T-cell (primary cell): ENCODE measurements around the gene TRAPPC3. TPM values are rescaled to one million over a fixed set of nuclear protein-coding genes. Genes with fewer than 3 reads are reported as not detected.

Source experiments
- ATAC-seq, 4 experiments: fragments of 200-7000 bp in 3 of 4; fragments of 150-1000 bp in 1 of 4; cut with Tn5 transposase; replicated peaks in 1 of 4; 1 replicate in 3 of 4; 2 replicates in 1 of 4; pipeline ENCODE4 v1.10.0; 2021; ENCODE audit warnings: moderate library complexity in 3 of 4, mild to moderate bottlenecking in 2 of 4, moderate number of reproducible peaks in 1 of 4
- CTCF ChIA-PET, 2 donors: fragments of 300-600 bp; sonication (Branson Sonifier 250); formaldehyde crosslinking; loops; one replicate each; lab custom pipeline; 2022; ENCODE audit warnings: antibody characterized with exemption in 2 of 2; lab: Charles Lee
- POLR2A ChIA-PET, 2 donors: fragments of 300-600 bp; sonication (Branson Sonifier 250); formaldehyde crosslinking; loops; one replicate each; lab custom pipeline; 2022; ENCODE audit warnings: antibody characterized with exemption in 2 of 2; lab: Charles Lee
- DNase-seq, 35 experiments: peaks; one replicate each; pipeline versions ENCODE4 v3.0.0 to v3.0.0-alpha.2; 2013 to 2023
- H3K27ac ChIP-seq: one replicate; pipeline ENCODE4 v1.5.1; 2013; ENCODE audit warnings: low read length
- H3K27me3 ChIP-seq, 2 experiments: replicated peaks in 1 of 2; 1 replicate in 1 of 2; 2 replicates in 1 of 2; pipeline versions ENCODE4 v1.6.1 to v1.7.0; 2013; ENCODE audit warnings: low read length in 1 of 2, mixed read lengths in 1 of 2; ENCODE audit not compliant: control insufficient read depth in 2 of 2, insufficient read depth in 2 of 2; ENCODE audit errors: extremely low read depth in 1 of 2
- H3K36me3 ChIP-seq, 2 donors: 1 replicate in 1 of 2; 2 replicates in 1 of 2; pipeline versions ENCODE4 v1.6.1 to v1.7.0; 2013; ENCODE audit warnings: low read length in 1 of 2; ENCODE audit not compliant: control insufficient read depth in 2 of 2, insufficient read depth in 1 of 2; ENCODE audit errors: extremely low read depth in 1 of 2
- H3K4me1 ChIP-seq, 2 experiments: 1 replicate in 1 of 2; 2 replicates in 1 of 2; pipeline versions ENCODE4 v1.6.1 to v1.7.0; 2013; ENCODE audit warnings: low read length in 2 of 2, mixed read lengths in 1 of 2; ENCODE audit not compliant: insufficient read depth in 2 of 2, control insufficient read depth in 1 of 2; ENCODE audit errors: extremely low read depth in 1 of 2
- H3K4me3 ChIP-seq, 2 donors: 1 replicate in 1 of 2; 2 replicates in 1 of 2; pipeline versions ENCODE4 v1.5.1 to v1.7.0; 2013; ENCODE audit warnings: mild to moderate bottlenecking in 2 of 2, low read length in 1 of 2, moderate library complexity in 1 of 2; ENCODE audit not compliant: control insufficient read depth in 1 of 2; ENCODE audit errors: extremely low read depth in 1 of 2
- H3K9me3 ChIP-seq: 2 replicates; pipeline ENCODE4 v1.7.0; 2013
- H3K27ac Mint-ChIP-seq, 2 donors: one replicate each; pipeline ENCODE4 v1.8.0; 2020 to 2021; ENCODE audit warnings: mild to moderate bottlenecking in 2 of 2, mixed read lengths in 2 of 2
- H3K27me3 Mint-ChIP-seq, 2 donors: one replicate each; pipeline ENCODE4 v1.8.0; 2021 to 2022; ENCODE audit warnings: mixed read lengths in 2 of 2
- H3K36me3 Mint-ChIP-seq: one replicate; pipeline ENCODE4 v1.8.0; 2021; ENCODE audit warnings: mixed read lengths
- H3K4me1 Mint-ChIP-seq, 3 donors: one replicate each; pipeline ENCODE4 v1.8.0; 2020 to 2022; ENCODE audit warnings: mixed read lengths in 3 of 3, mild to moderate bottlenecking in 1 of 3
- H3K4me3 Mint-ChIP-seq, 3 donors: one replicate each; pipeline ENCODE4 v1.8.0; 2020 to 2022; ENCODE audit warnings: mild to moderate bottlenecking in 3 of 3, mixed read lengths in 3 of 3, moderate library complexity in 3 of 3
- H3K9me3 Mint-ChIP-seq, 3 donors: one replicate each; pipeline ENCODE4 v1.8.0; 2020 to 2022; ENCODE audit warnings: mixed read lengths in 3 of 3
- WGBS: methylation state at CpG from one replicate; pipeline ENCODE4 v1.1.5; 2013; ENCODE audit warnings: missing lambda C conversion rate; ENCODE audit not compliant: insufficient coverage; 5-methylcytosine and 5-hydroxymethylcytosine counted together
- total RNA-seq, 35 experiments: library from RNA in 6 of 35; stranded (reverse) in 6 of 35; fragments of 120-200 nt in 1 of 35; gene quantifications; one replicate each; pipeline versions ENCODE4 v1.2.1 to v1.2.4 and lab custom pipeline; 2013 to 2026

Gene TRAPPC3
- total RNA-seq, 5 donors from 2014 or later (not counting 1 experiment from before 2014, with no cell fraction given), result 42.3 to 48.2 (median 44.6) TPM

GRCh38 chr1:36114371-36114770, 34.9 kb downstream of the TRAPPC3 start:
- ATAC-seq (no peak), DNase-seq (no peak)
- Histone ChIP-seq H3K27me3 (peaks cover 0 to 20% of the 10 kb centered on the region in 2 experiments), H3K4me1 (peaks cover 2 to 11% of the 10 kb centered on the region in 2 experiments), H3K4me3 (no peak overlapping the region), H3K9me3 (no peaks in the 10 kb centered on the region), H3K27ac (no peak overlapping the region), H3K36me3 (no peaks in the 10 kb centered on the region)
- no peak overlapping the region for H3K27ac Mint-ChIP-seq
- H3K9me3 Mint-ChIP-seq, result no peaks in the 10 kb centered on the region
- 69% methylated on average over 3 of the region's 5 CpGs for WGBS
- peaks cover 0 to 8% of the 10 kb centered on the region in 2 donors for H3K27me3 Mint-ChIP-seq
- POLR2A ChIA-PET, result no interaction called here
- H3K4me3 Mint-ChIP-seq, result no peak overlapping the region
- H3K4me1 Mint-ChIP-seq, result peaks cover 10 to 17% (median 12%) of the 10 kb centered on the region in 3 donors
- H3K36me3 Mint-ChIP-seq, result no peaks in the 10 kb centered on the region
- CTCF ChIA-PET, result no interaction called here

DNA sequence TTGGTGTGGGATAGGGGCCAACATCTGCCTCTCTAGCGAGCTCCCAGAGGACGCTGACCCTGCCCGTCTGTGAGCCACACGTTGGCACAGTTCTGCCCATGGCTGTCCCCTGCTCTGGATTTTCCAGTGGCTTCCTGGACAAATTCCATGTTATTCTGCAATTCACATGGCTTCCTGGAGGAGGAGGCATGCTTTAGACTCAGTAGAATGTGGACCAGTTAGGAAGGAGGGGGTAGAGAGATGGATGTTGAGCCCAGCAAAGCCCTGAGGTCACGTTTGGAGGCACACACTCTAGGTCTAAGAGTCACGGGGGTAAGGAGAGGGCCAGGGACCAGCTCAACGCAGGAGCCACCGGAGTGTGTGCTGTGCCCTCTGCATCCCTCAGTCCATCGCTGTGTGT, 36.5 kb downstream of the TRAPPC3 start:
- no peak overlapping the region for H3K4me3 ChIP-seq
- DNase-seq (no peak), ATAC-seq (no peak)
- H3K36me3 ChIP-seq, result no peaks in the 10 kb centered on the region
- peaks cover 0 to 11% of the 10 kb centered on the region in 2 experiments for H3K27me3 ChIP-seq
- POLR2A ChIA-PET, result no interaction called here
- WGBS, result 93% methylated on average over 9 of the region's 9 CpGs
- CTCF ChIA-PET, result interaction anchor here in 1 of 2 donors (0.6 kb wide), 1 partner anchor 1621 kb away, joined by 3 read pairs; no protein-coding TSS in a partner anchor
- Mint-ChIP-seq H3K27me3 (peaks cover 0 to 8% of the 10 kb centered on the region in 2 donors), H3K9me3 (no peaks in the 10 kb centered on the region), H3K27ac (no peak overlapping the region), H3K4me3 (no peak overlapping the region), H3K4me1 (peaks cover 25 to 31% (median 26%) of the 10 kb centered on the region in 3 donors), H3K36me3 (no peaks in the 10 kb centered on the region)
- no peaks in the 10 kb centered on the region for H3K9me3 ChIP-seq
- peaks cover 8 to 27% of the 10 kb centered on the region in 2 experiments for H3K4me1 ChIP-seq
- H3K27ac ChIP-seq, result no peak overlapping the region

- Mint-ChIP-seq H3K9me3 (no peaks in the 10 kb centered on the region), H3K4me3 (no peak overlapping the region), H3K4me1 (peaks cover 26 to 34% (median 27%) of the 10 kb centered on the region in 3 donors), H3K27me3 (peaks cover 0 to 4% of the 10 kb centered on the region in 2 donors), H3K36me3 (no peaks in the 10 kb centered on the region), H3K27ac (peak overlapping the region; percentile 6 to 46)
- ATAC-seq, result no peak
- peaks cover 0 to 3% of the 10 kb centered on the region in 2 experiments for H3K27me3 ChIP-seq
- peaks cover 8 to 28% of the 10 kb centered on the region in 2 experiments for H3K4me1 ChIP-seq
- no peaks in the 10 kb centered on the region for H3K9me3 ChIP-seq
- POLR2A ChIA-PET, result no interaction called here
- DNase-seq, result no peak
- CTCF ChIA-PET, result interaction anchor here in 1 of 2 donors (0.5 to 1.6 kb wide), 2 partner anchors 24 to 123 kb away, joined by 3 read pairs; no protein-coding TSS in a partner anchor
- no peak overlapping the region for H3K27ac ChIP-seq
- H3K4me3 ChIP-seq, result no peak overlapping the region
- 73% methylated on average over 4 of the region's 4 CpGs for WGBS
- no peaks in the 10 kb centered on the region for H3K36me3 ChIP-seq
Measured at GRCh38 chr1:36111151-36111550, 38.1 kb downstream of the TRAPPC3 start.

- Histone ChIP-seq H3K4me3 (no peak overlapping the region), H3K36me3 (no peaks in the 10 kb centered on the region), H3K27ac (peak overlapping the region; percentile 41), H3K27me3 (no peaks in the 10 kb centered on the region), H3K9me3 (no peaks in the 10 kb centered on the region), H3K4me1 (peaks cover 8 to 28% of the 10 kb centered on the region in 2 experiments)
- ATAC-seq (peak; percentile 96 to 99 (median 99)), DNase-seq (peak in 34 of 35 experiments; percentile 28 to 75 (median 52))
- Mint-ChIP-seq H3K4me1 (peaks cover 26 to 34% (median 27%) of the 10 kb centered on the region in 3 donors), H3K27me3 (peaks cover 0 to 4% of the 10 kb centered on the region in 2 donors), H3K9me3 (no peaks in the 10 kb centered on the region), H3K4me3 (peak overlapping the region; percentile 29 to 45 (median 43)), H3K27ac (peak overlapping the region; percentile 82 to 91), H3K36me3 (no peaks in the 10 kb centered on the region)
- ChIA-PET POLR2A (no interaction called here), CTCF (interaction anchor here (0.6 to 0.7 kb wide), 2 partner anchors 9 kb away, joined by 4 to 6 read pairs; no protein-coding TSS in a partner anchor)
- 6% methylated on average over 5 of the region's 11 CpGs for WGBS
Measured at GRCh38 chr1:36109041-36109679, 40.1 kb downstream of the TRAPPC3 start.

GRCh38 chr1:36108314-36108713, 41.0 kb downstream of the TRAPPC3 start:
- H3K36me3 ChIP-seq, result no peaks in the 10 kb centered on the region
- H3K4me1 Mint-ChIP-seq, result peaks cover 26 to 34% (median 27%) of the 10 kb centered on the region in 3 donors
- H3K4me3 Mint-ChIP-seq, result peak overlapping the region in 1 of 3 donors; percentile 45
- H3K4me1 ChIP-seq, result peaks cover 8 to 28% of the 10 kb centered on the region in 2 experiments
- ATAC-seq (no peak), DNase-seq (no peak)
- peak overlapping the region; percentile 33 to 81 for H3K27ac Mint-ChIP-seq
- H3K27ac ChIP-seq, result no peak overlapping the region
- WGBS, result 91% methylated on average over 8 of the region's 14 CpGs
- H3K4me3 ChIP-seq, result no peak overlapping the region
- no peaks in the 10 kb centered on the region for H3K9me3 ChIP-seq
- H3K27me3 ChIP-seq, result no peaks in the 10 kb centered on the region
- ChIA-PET POLR2A (no interaction called here), CTCF (no interaction called here)
- no peaks in the 10 kb centered on the region for H3K27me3 Mint-ChIP-seq
- H3K9me3 Mint-ChIP-seq, result no peaks in the 10 kb centered on the region
- H3K36me3 Mint-ChIP-seq, result no peaks in the 10 kb centered on the region

GRCh38 chr1:36107394-36107793, 41.9 kb downstream of the TRAPPC3 start:
- ChIA-PET CTCF (no interaction called here), POLR2A (interaction anchor here in 1 of 2 donors (0.6 kb wide), 1 partner anchor 30 kb away, joined by 4 read pairs; no protein-coding TSS in a partner anchor)
- DNase-seq, result no peak
- H3K27me3 Mint-ChIP-seq, result no peaks in the 10 kb centered on the region
- Histone ChIP-seq H3K27me3 (no peaks in the 10 kb centered on the region), H3K4me1 (peaks cover 8 to 28% of the 10 kb centered on the region in 2 experiments), H3K4me3 (no peak overlapping the region), H3K27ac (no peak overlapping the region), H3K36me3 (no peaks in the 10 kb centered on the region), H3K9me3 (no peaks in the 10 kb centered on the region)
- WGBS, result 100% methylated on average over 1 of the region's 9 CpGs
- ATAC-seq, result no peak
- H3K4me1 Mint-ChIP-seq, result peaks cover 26 to 34% (median 27%) of the 10 kb centered on the region in 3 donors
- no peak overlapping the region for H3K4me3 Mint-ChIP-seq
- H3K27ac Mint-ChIP-seq, result peak overlapping the region in 1 of 2 donors; percentile 28
- no peaks in the 10 kb centered on the region for H3K9me3 Mint-ChIP-seq
- no peaks in the 10 kb centered on the region for H3K36me3 Mint-ChIP-seq
